ENCODE data around the gene ANKRD42. TPM values are rescaled to one million over a fixed set of nuclear protein-coding genes. Genes with fewer than 3 reads are reported as not detected.

The ANKRD42 gene
- 8.8 and 9.8 TPM in 2 replicates for total RNA-seq
- long read RNA-seq, full-length matches to known transcripts, result 9 of 42 reads
- long read RNA-seq, partial matches to known transcripts, result 7 of 42 reads
- long read RNA-seq, other reads (novel, unspliced or antisense), result 26 of 42 reads

- H3K4me3 Mint-ChIP-seq (ENCODE audit: unreplicated experiment), result peak within 1 kb of the TSS; percentile 98
- no peaks in the 10 kb centered on the region for H3K27me3 Mint-ChIP-seq (ENCODE audit: unreplicated experiment)
- H3K36me3 Mint-ChIP-seq (ENCODE audit: unreplicated experiment), result peaks cover 14% of the 10 kb centered on the region
- peak within 1 kb of the TSS; percentile 98 for H3K27ac Mint-ChIP-seq (ENCODE audit: unreplicated experiment)
- no peaks in the 10 kb centered on the region for H3K9me3 Mint-ChIP-seq (ENCODE audit: unreplicated experiment)
- TF ChIP-seq CTCF (IDR thresholded peaks at IDR 0.05), result no peak
- DNase-seq (ENCODE audit: extremely low spot score, unreplicated experiment), result peak; percentile 95
- H3K4me1 Mint-ChIP-seq (ENCODE audit: unreplicated experiment), result peaks cover 36% of the 10 kb centered on the region
These were observed at the start of gene ANKRD42 for GRCh38 chr11:83193315-83194280. TSS of gene ANKRD42 (plus strand) at chr11:83193712. CDS start at chr11:83194671, 959 bp downstream.

GRCh38 chr11:83147895-83148294 is 45.6 kb upstream of the ANKRD42 start:
- Mint-ChIP-seq H3K27ac (ENCODE audit: unreplicated experiment) (no peak overlapping the region), H3K9me3 (ENCODE audit: unreplicated experiment) (no peaks in the 10 kb centered on the region), H3K4me1 (ENCODE audit: unreplicated experiment) (no peaks in the 10 kb centered on the region), H3K27me3 (ENCODE audit: unreplicated experiment) (peaks cover 7% of the 10 kb centered on the region), H3K4me3 (ENCODE audit: unreplicated experiment) (no peak overlapping the region), H3K36me3 (ENCODE audit: unreplicated experiment) (no peaks in the 10 kb centered on the region)
- no peak for TF ChIP-seq CTCF (IDR thresholded peaks at IDR 0.05)
- no peak for DNase-seq (ENCODE audit: extremely low spot score, unreplicated experiment)

GRCh38 chr11:83150450-83150849 is 43.1 kb upstream of the ANKRD42 start:
- peaks cover 3% of the 10 kb centered on the region for H3K4me1 Mint-ChIP-seq (ENCODE audit: unreplicated experiment)
- H3K4me3 Mint-ChIP-seq (ENCODE audit: unreplicated experiment), result no peak overlapping the region
- TF ChIP-seq CTCF (IDR thresholded peaks at IDR 0.05), result no peak
- H3K27ac Mint-ChIP-seq (ENCODE audit: unreplicated experiment), result no peak overlapping the region
- DNase-seq (ENCODE audit: extremely low spot score, unreplicated experiment), result no peak
- no peaks in the 10 kb centered on the region for H3K9me3 Mint-ChIP-seq (ENCODE audit: unreplicated experiment)
- H3K36me3 Mint-ChIP-seq (ENCODE audit: unreplicated experiment), result no peaks in the 10 kb centered on the region
- peaks cover 4% of the 10 kb centered on the region for H3K27me3 Mint-ChIP-seq (ENCODE audit: unreplicated experiment)

- Mint-ChIP-seq H3K4me3 (ENCODE audit: unreplicated experiment) (no peak overlapping the region), H3K9me3 (ENCODE audit: unreplicated experiment) (no peaks in the 10 kb centered on the region), H3K27me3 (ENCODE audit: unreplicated experiment) (peaks cover 4% of the 10 kb centered on the region), H3K27ac (ENCODE audit: unreplicated experiment) (no peak overlapping the region), H3K36me3 (ENCODE audit: unreplicated experiment) (no peaks in the 10 kb centered on the region), H3K4me1 (ENCODE audit: unreplicated experiment) (peaks cover 4% of the 10 kb centered on the region)
- no peak for TF ChIP-seq CTCF (IDR thresholded peaks at IDR 0.05)
- DNase-seq (ENCODE audit: extremely low spot score, unreplicated experiment), result no peak
These were observed 42.1 kb upstream of the ANKRD42 start for GRCh38 chr11:83151274-83151977.

GRCh38 chr11:83152264-83152663 is 41.2 kb upstream of the ANKRD42 start:
- Mint-ChIP-seq H3K36me3 (ENCODE audit: unreplicated experiment) (peaks cover 2% of the 10 kb centered on the region), H3K27me3 (ENCODE audit: unreplicated experiment) (peaks cover 4% of the 10 kb centered on the region), H3K9me3 (ENCODE audit: unreplicated experiment) (no peaks in the 10 kb centered on the region), H3K27ac (ENCODE audit: unreplicated experiment) (no peak overlapping the region), H3K4me1 (ENCODE audit: unreplicated experiment) (peaks cover 4% of the 10 kb centered on the region), H3K4me3 (ENCODE audit: unreplicated experiment) (no peak overlapping the region)
- no peak for DNase-seq (ENCODE audit: extremely low spot score, unreplicated experiment)
- TF ChIP-seq CTCF (IDR thresholded peaks at IDR 0.05), result no peak

Measured in osteocyte (in vitro differentiated cells).